Ectodermal cell (in vitro differentiated cells): ENCODE data around the gene PLA2G3.
"Not testable (repeated sequence)": the region's sequence is repeated elsewhere in the genome, so short reads cannot be mapped to it uniquely, and the experiment has no call there.

Source experiments
- H3K27ac ChIP-seq: 2 replicates; pipeline ENCODE4 v1.7.0; 2013; ENCODE audit warnings: mild to moderate bottlenecking, low read depth, low read length; ENCODE audit not compliant: insufficient read depth, poor library complexity, severe bottlenecking
- H3K27me3 ChIP-seq: 2 replicates; pipeline ENCODE4 v1.7.0; 2013; ENCODE audit warnings: mild to moderate bottlenecking, low read length; ENCODE audit not compliant: insufficient read depth, control insufficient read depth, poor library complexity, severe bottlenecking
- H3K36me3 ChIP-seq: one replicate; pipeline ENCODE4 v1.7.0; 2013; ENCODE audit warnings: low read length; ENCODE audit not compliant: control insufficient read depth, insufficient read depth
- H3K4me1 ChIP-seq: one replicate; pipeline ENCODE4 v1.7.0; 2013; ENCODE audit warnings: low read length; ENCODE audit not compliant: control insufficient read depth, insufficient read depth
- H3K4me3 ChIP-seq: 2 replicates; pipeline ENCODE4 v1.7.0; 2013; ENCODE audit warnings: low read depth, low read length, control low read depth; ENCODE audit not compliant: insufficient read depth
- H3K9me3 ChIP-seq: 2 replicates; pipeline ENCODE4 v1.7.0; 2013; ENCODE audit warnings: mild to moderate bottlenecking, low read length, moderate library complexity; ENCODE audit not compliant: control insufficient read depth
- WGBS, 2 experiments: methylation state at CpG; one replicate each; pipeline ENCODE4 v1.1.7; 2013; ENCODE audit warnings: missing lambda C conversion rate in 2 of 2; 5-methylcytosine and 5-hydroxymethylcytosine counted together

The PLA2G3 gene

GRCh38 chr22:31103111-31103510 is 37.2 kb downstream of the PLA2G3 start:
- Histone ChIP-seq H3K27me3 (peaks cover 30% of the 10 kb centered on the region), H3K27ac (no peak overlapping the region), H3K36me3 (no peaks in the 10 kb centered on the region), H3K4me3 (no peak overlapping the region), H3K9me3 (no peaks in the 10 kb centered on the region), H3K4me1 (peaks cover 3% of the 10 kb centered on the region)
- WGBS, 2 experiments: 90% methylated on average over 2 of the region's 2 CpGs

- Histone ChIP-seq H3K4me1 (no peaks in the 10 kb centered on the region), H3K9me3 (no peaks in the 10 kb centered on the region), H3K27me3 (peaks cover 24% of the 10 kb centered on the region), H3K4me3 (no peak overlapping the region), H3K36me3 (no peaks in the 10 kb centered on the region), H3K27ac (no peak overlapping the region)
- 81 to 87% methylated on average over 8 of the region's 8 CpGs for WGBS, 2 experiments
Observed at GRCh38 chr22:31102441-31103081, 37.7 kb downstream of the PLA2G3 start.

GRCh38 chr22:31100762-31101525 is 39.4 kb downstream of the PLA2G3 start:
- WGBS, 2 experiments: 95% methylated on average over 16 to 18 of the region's 18 CpGs
- Histone ChIP-seq H3K4me1 (no peaks in the 10 kb centered on the region), H3K27ac (no peak overlapping the region), H3K9me3 (no peaks in the 10 kb centered on the region), H3K4me3 (no peak overlapping the region), H3K36me3 (no peaks in the 10 kb centered on the region), H3K27me3 (peaks cover 10% of the 10 kb centered on the region)

- H3K9me3 ChIP-seq: no peaks in the 10 kb centered on the region
- WGBS, 2 experiments: 94% methylated on average over 33 to 34 of the region's 34 CpGs
- H3K27me3 ChIP-seq: peaks cover 1% of the 10 kb centered on the region
- H3K27ac ChIP-seq: no peak overlapping the region
- H3K4me3 ChIP-seq: no peak overlapping the region
- no peaks in the 10 kb centered on the region for H3K36me3 ChIP-seq
- no peaks in the 10 kb centered on the region for H3K4me1 ChIP-seq
Observed at GRCh38 chr22:31099841-31100761, 40.2 kb downstream of the PLA2G3 start.

- no peak overlapping the region for H3K4me3 ChIP-seq
- H3K36me3 ChIP-seq: no peaks in the 10 kb centered on the region
- H3K9me3 ChIP-seq: no peaks in the 10 kb centered on the region
- H3K27me3 ChIP-seq: no peaks in the 10 kb centered on the region
- WGBS, 2 experiments: 90 to 94% methylated on average over 6 of the region's 6 CpGs
- H3K4me1 ChIP-seq: no peaks in the 10 kb centered on the region
- no peak overlapping the region for H3K27ac ChIP-seq
Observed at GRCh38 chr22:31099386-31099785, 40.9 kb downstream of the PLA2G3 start.

GRCh38 chr22:31098632-31099110 is 41.6 kb downstream of the PLA2G3 start:
- H3K4me3 ChIP-seq: no peak overlapping the region
- H3K36me3 ChIP-seq: no peaks in the 10 kb centered on the region
- H3K9me3 ChIP-seq: no peaks in the 10 kb centered on the region
- 76 to 83% methylated on average over 36 of the region's 36 CpGs for WGBS, 2 experiments
- no peaks in the 10 kb centered on the region for H3K27me3 ChIP-seq
- no peak overlapping the region for H3K27ac ChIP-seq
- H3K4me1 ChIP-seq: no peaks in the 10 kb centered on the region

GRCh38 chr22:31097941-31098631 is 42.2 kb downstream of the PLA2G3 start:
- Histone ChIP-seq H3K27me3 (no peaks in the 10 kb centered on the region), H3K27ac (no peak overlapping the region), H3K9me3 (no peaks in the 10 kb centered on the region), H3K36me3 (no peaks in the 10 kb centered on the region), H3K4me3 (no peak overlapping the region), H3K4me1 (no peaks in the 10 kb centered on the region)
- 90% methylated on average over 10 of the region's 10 CpGs for WGBS, 2 experiments

- H3K4me3 ChIP-seq, H3K27me3 ChIP-seq, H3K36me3 ChIP-seq, H3K27ac ChIP-seq, H3K4me1 ChIP-seq, H3K9me3 ChIP-seq: not testable (repeated sequence)
- WGBS, 2 experiments: 93 to 100% methylated on average over 4 of the region's 5 CpGs
Observed at GRCh38 chr22:31097539-31097938, 42.8 kb downstream of the PLA2G3 start.

GRCh38 chr22:31096657-31097279 is 43.5 kb downstream of the PLA2G3 start:
- WGBS, 2 experiments: 80 to 84% methylated on average over 27 of the region's 27 CpGs
- Histone ChIP-seq H3K4me3 (no peak overlapping the region), H3K9me3 (no peaks in the 10 kb centered on the region), H3K27ac (no peak overlapping the region), H3K36me3 (no peaks in the 10 kb centered on the region), H3K27me3 (no peaks in the 10 kb centered on the region), H3K4me1 (no peaks in the 10 kb centered on the region)
